Kidney epithelial cell (primary cell): ENCODE data around the gene PGA5. TPM values are rescaled to one million over a fixed set of nuclear protein-coding genes. Genes with fewer than 3 reads are reported as not detected.
A peak's percentile ranks its signal among the peaks of the same experiment; 100 is the strongest.
"Not testable (repeated sequence)": the region's sequence is repeated elsewhere in the genome, so short reads cannot be mapped to it uniquely, and the experiment has no call there.

Experiments used
- DNase-seq: peaks from one replicate; pipeline ENCODE4 v3.0.0-alpha.2; 2010; ENCODE audit warnings: low read depth
- H3K27me3 ChIP-seq: 2 replicates; pipeline ENCODE4 v1.6.0; 2011; ENCODE audit warnings: low read length; ENCODE audit not compliant: control insufficient read depth, insufficient read depth
- H3K36me3 ChIP-seq: 2 replicates; pipeline ENCODE4 v1.5.1; 2011; ENCODE audit warnings: low read length; ENCODE audit not compliant: control insufficient read depth, insufficient read depth
- H3K4me3 ChIP-seq: 2 replicates; pipeline ENCODE4 v1.5.1; 2011; ENCODE audit warnings: low read depth, mild to moderate bottlenecking, control low read depth, low read length
- total RNA-seq: library from RNA; depleted of rRNA; stranded (reverse); fragments of >200 nt; gene quantifications from 2 replicates; pipeline ENCODE4 v1.2.3, GENCODE V29; 2015
- TF ChIP-seq, protein P1 (sequence below): IDR thresholded peaks from 2 replicates; pipeline ENCODE4 v1.5.1; 2011; ENCODE audit warnings: mild to moderate bottlenecking, moderate library complexity, low read length, control low read depth, inconsistent platforms; ENCODE audit not compliant: insufficient read depth, poor library complexity, severe bottlenecking

The PGA5 gene
- total RNA-seq, 1 donor from 2014 or later: not detected

DNA sequence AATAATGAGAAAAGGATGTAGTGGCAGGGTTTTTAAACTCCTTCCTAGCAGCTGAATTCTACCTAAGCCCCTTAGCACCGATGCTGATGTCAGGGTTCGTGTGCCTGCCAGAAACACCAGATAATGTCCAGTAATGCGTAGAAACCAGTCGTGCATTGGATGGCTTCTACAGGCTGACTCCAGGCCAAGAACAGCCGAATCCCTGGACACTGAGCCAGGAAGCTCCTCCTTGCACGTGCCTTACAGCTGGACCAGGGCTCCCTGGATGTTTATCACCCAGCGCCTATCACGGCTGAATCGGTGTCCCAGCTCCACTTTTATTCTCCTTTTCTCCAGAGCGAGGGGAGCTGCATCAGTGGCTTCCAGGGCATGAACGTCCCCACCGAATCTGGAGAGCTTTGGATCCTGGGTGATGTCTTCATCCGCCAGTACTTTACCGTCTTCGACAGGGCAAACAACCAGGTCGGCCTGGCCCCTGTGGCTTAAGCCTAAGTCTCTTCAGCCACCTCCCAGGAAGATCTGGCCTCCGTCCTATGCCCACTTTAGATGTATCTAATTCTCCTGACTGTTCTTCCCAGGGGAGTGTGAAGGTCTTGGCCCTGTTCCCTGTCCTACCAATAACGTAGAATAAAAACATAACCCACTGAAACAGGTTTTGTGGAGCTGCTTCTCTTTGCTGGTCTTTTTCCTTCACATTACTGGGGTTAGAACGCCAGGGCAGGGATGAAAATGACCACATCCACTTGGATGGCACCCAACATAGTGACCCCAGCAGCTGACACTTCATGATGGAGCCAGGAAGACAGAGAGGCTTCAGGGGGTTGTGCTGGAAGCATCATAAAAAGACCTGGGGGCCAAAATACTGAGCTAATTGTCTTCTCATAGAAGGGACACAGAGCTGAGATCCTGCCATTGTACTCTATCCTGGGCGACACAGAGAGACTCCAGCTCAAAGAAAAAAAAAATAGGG lies 10.1 kb downstream of the PGA5 start:
- not testable (repeated sequence) for DNase-seq, H3K27me3 ChIP-seq, H3K4me3 ChIP-seq

DNA sequence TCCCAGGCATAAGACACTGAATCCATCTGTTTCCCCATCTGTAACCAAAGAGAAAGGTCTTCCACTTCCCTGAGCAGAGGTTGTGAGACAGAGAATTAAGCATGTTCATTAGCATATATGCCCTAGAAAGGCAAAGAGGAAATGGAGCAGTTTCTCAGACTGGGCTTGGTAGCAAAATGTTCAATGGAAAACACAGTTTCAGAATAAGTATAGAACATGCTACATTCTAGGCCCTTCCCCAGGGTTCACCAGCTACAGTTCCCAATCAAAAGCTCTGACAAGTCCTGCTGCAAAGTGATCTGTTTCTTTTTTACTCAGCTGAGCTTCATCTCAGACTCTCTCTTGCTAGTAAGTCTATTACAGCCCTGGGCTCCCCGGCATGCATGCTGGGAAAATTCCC lies 11.4 kb downstream of the PGA5 start:
- not testable (repeated sequence) for H3K27me3 ChIP-seq, DNase-seq, H3K4me3 ChIP-seq, H3K36me3 ChIP-seq

More for the DNA sequence above, 10.1 kb downstream of the PGA5 start:
- not testable (repeated sequence) for H3K36me3 ChIP-seq

DNA sequence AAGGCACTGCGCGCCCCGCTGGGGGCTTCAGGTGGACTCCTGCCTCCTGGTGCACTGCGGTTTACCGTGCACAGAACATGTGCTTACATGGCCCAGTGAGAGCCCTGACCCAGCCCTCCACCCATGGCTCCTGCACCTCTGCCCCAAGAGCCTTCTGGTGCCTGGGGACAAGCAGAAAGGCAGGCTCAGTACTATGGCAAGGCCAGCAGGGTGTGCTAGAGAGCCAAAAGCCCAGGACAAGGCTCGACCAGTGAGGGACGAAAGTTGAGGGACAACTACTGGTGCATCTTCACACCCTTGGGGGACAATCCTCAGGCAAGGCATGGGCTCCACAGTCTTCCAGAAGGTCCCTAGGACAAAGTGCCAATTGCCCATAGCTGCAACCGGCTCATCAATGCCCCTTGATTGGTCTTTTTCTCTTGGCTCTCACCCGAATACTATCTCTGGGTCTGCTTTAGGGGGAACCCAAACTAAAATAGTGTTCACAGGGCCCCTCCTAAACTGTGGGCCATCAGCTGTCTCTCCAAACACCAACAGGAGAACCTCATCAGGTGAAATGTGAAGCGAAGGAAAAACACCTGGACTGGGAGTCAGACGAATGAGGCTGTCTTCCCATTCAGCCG lies 13.5 kb downstream of the PGA5 start:
- H3K36me3 ChIP-seq: no peaks in the 10 kb centered on the region
- peak; percentile 9 for DNase-seq
- no peaks in the 10 kb centered on the region for H3K27me3 ChIP-seq
- no peak overlapping the region for H3K4me3 ChIP-seq
- TF ChIP-seq, protein P1, sequence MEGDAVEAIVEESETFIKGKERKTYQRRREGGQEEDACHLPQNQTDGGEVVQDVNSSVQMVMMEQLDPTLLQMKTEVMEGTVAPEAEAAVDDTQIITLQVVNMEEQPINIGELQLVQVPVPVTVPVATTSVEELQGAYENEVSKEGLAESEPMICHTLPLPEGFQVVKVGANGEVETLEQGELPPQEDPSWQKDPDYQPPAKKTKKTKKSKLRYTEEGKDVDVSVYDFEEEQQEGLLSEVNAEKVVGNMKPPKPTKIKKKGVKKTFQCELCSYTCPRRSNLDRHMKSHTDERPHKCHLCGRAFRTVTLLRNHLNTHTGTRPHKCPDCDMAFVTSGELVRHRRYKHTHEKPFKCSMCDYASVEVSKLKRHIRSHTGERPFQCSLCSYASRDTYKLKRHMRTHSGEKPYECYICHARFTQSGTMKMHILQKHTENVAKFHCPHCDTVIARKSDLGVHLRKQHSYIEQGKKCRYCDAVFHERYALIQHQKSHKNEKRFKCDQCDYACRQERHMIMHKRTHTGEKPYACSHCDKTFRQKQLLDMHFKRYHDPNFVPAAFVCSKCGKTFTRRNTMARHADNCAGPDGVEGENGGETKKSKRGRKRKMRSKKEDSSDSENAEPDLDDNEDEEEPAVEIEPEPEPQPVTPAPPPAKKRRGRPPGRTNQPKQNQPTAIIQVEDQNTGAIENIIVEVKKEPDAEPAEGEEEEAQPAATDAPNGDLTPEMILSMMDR: peak; percentile 96

DNA sequence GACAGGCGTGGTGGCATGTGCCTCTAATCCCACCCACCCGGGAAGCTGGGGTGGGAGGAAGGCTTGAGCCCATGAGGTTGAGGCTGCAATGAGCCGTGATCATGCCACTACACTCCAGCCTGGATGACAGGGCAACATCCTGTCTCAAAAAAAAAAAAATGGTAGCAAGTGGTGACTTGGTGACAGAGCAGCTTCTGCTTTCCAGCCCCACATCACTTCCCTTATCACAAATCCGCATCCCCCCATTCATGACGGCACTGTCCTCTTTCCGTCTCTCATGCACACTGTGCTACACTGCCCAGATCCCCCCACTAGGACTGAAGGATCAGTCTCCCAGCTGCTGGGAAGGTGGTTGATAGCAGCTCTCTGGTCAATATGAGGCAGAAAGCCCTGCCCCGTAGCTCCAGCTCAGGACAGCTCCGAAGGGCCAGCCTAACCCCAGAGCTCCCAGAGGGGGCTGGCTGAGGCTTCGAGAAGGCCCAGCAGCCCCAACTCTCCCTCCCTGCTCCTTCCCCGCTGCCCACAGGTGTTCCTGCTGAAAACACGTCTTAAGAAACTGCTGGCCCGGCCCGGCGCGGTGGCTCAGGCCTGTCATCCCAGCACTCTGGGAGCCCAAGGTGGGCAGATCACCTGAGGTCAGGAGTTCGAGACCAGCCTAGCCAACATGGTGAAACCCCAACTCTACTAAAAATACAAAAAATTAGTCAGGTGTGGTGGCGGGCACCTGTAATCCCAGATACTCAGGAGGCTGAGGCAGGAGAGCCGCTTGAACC lies 15.9 kb downstream of the PGA5 start:
- no peaks in the 10 kb centered on the region for H3K27me3 ChIP-seq
- TF ChIP-seq, protein P1: no peak
- H3K36me3 ChIP-seq: no peaks in the 10 kb centered on the region
- no peak overlapping the region for H3K4me3 ChIP-seq
- DNase-seq: no peak

DNA sequence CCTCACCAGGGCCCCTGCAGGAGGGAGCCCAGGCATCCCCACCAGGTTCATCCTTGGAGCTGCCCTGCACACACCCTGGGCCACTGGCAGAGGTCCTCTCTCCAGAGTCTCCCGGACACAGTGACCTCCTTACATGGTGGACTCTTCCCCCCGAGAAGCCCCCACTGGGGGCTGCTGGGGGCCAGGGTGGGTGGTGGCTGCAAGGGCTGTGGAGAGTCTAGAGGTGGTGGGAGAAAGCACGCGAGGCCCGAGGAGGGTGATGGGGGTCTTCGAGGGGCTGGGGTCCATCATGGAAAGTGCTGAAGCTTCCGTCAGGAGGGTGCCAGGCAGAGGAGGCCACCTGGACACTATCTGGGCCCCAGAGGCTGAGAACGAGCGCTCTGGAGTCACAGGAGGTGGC lies 17.6 kb downstream of the PGA5 start:
- TF ChIP-seq, protein P1: no peak
- no peaks in the 10 kb centered on the region for H3K27me3 ChIP-seq
- no peak overlapping the region for H3K4me3 ChIP-seq
- no peaks in the 10 kb centered on the region for H3K36me3 ChIP-seq
- no peak for DNase-seq

DNA sequence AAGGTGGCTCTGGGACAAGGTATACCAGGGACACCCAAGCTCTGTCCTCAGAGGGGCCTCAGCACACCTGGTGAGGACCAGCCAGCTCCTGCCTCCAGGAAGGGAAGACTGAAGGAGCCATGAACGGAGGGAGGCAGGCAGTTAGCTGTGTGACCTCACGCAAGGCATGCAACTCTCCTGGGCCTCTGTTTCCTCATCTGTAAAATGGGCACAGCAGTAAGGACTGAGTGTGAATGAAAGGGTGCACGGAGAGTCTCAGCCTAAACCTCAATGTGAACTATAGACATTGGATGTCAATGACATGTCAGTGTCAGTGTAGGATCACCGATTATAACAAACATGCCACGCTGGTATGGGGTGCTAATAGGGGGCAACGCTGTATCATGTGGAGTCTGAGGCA lies 18.4 kb downstream of the PGA5 start:
- H3K27me3 ChIP-seq: no peaks in the 10 kb centered on the region
- TF ChIP-seq, protein P1: no peak
- DNase-seq: no peak
- H3K36me3 ChIP-seq: no peaks in the 10 kb centered on the region
- H3K4me3 ChIP-seq: no peak overlapping the region
